Activated naive CD4-positive, alpha-beta T cell treated with anti-CD3 and anti-CD28 coated beads, Interleukin-2, amount 10 ng/mL, durations not matched to agents 7 days and 5 days (primary cell): ENCODE results near the gene NAGPA.

Experiments
- CTCF ChIA-PET: fragments of 350-600 bp; sonication (Branson Sonifier 250); formaldehyde crosslinking; loops from one replicate; lab custom pipeline; 2021; ENCODE audit warnings: antibody characterized with exemption; lab: Charles Lee
- DNase-seq: peaks from one replicate; pipeline ENCODE4 v3.0.0-alpha.2; 2020
- H3K27ac Mint-ChIP-seq: one replicate; pipeline ENCODE4 v1.8.0; 2021; ENCODE audit warnings: mild to moderate bottlenecking, moderate library complexity, mixed read lengths
- H3K27me3 Mint-ChIP-seq: one replicate; pipeline ENCODE4 v1.8.0; 2021; ENCODE audit warnings: mild to moderate bottlenecking, mixed read lengths
- H3K36me3 Mint-ChIP-seq: one replicate; pipeline ENCODE4 v1.8.0; 2021; ENCODE audit warnings: mixed read lengths
- H3K4me1 Mint-ChIP-seq: one replicate; pipeline ENCODE4 v1.8.0; 2021; ENCODE audit warnings: mixed read lengths
- H3K4me3 Mint-ChIP-seq: one replicate; pipeline ENCODE4 v1.8.0; 2021; ENCODE audit warnings: mild to moderate bottlenecking, moderate library complexity, mixed read lengths
- H3K9me3 Mint-ChIP-seq: one replicate; pipeline ENCODE4 v1.8.0; 2021; ENCODE audit warnings: mixed read lengths

Gene NAGPA

DNA sequence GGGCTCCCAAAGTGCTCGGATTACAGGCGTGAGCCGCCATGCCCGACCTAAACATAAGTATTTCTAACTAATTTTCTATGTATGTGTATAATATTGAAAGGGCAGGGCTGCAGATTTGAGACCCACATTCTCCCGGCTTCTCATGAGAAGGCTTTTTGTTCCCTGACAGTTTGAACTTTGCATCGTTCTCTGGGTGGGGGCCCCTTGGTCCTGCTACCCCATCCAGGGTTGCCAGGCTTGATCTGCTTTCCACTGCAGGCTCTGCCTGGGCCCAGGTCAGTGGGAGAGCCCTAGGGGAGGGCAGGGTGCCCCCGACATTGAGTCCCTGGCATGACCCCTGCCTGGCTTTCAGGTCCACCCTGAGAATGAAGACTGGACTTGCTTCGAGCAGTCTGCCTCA lies 43.3 kb downstream of the NAGPA start:
- CTCF ChIA-PET = no interaction called here
- no peaks in the 10 kb centered on the region for H3K9me3 Mint-ChIP-seq
- peaks cover 61% of the 10 kb centered on the region for H3K27me3 Mint-ChIP-seq

DNA sequence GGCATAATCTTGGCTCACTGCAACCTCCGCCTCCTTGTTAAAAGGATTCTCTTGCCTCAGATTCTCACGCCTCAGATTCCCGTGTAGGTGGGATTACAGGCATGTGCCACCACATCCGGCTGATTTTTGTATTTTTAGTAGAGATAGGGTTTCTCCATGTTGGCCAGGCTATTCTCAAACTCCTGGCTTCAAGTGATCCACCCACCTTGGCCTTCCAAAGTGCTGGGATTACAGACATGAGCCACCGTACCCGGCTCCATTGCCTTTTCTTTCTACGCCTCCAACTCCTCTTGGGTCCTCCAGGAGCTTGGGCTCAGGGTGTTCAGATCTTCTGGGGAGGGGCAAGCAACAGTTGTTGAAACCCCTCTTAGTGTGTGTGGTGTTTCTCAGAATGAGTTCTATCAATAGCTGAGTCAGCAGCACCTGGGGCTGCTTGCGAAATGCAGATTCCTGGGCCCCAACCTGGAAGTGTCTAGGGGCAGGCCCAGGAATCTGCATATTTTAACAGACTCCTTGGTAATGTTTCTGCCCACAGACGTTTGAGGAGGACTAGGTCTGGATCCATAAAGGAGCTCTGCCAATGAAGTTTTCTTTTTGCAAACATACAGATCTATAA lies 44.2 kb downstream of the NAGPA start:
- no peak overlapping the region for H3K4me3 Mint-ChIP-seq
- CTCF ChIA-PET = interaction anchor here (0.6 kb wide), 1 partner anchor 12 kb away, joined by 4 read pairs; no protein-coding TSS in a partner anchor
- peaks cover 53% of the 10 kb centered on the region for H3K27me3 Mint-ChIP-seq

More for the DNA sequence above, 43.3 kb downstream of the NAGPA start:
- DNase-seq = no peak
- Mint-ChIP-seq H3K27ac (no peak overlapping the region), H3K4me3 (no peak overlapping the region), H3K4me1 (no peaks in the 10 kb centered on the region), H3K36me3 (no peaks in the 10 kb centered on the region)

GRCh38 chr16:4988647-4989046 lies 45.1 kb downstream of the NAGPA start:
- no peak overlapping the region for H3K27ac Mint-ChIP-seq
- CTCF ChIA-PET = interaction anchor here (0.6 kb wide), 1 partner anchor 13 kb away, joined by 4 read pairs; no protein-coding TSS in a partner anchor
- no peak overlapping the region for H3K4me3 Mint-ChIP-seq
- no peaks in the 10 kb centered on the region for H3K36me3 Mint-ChIP-seq
- DNase-seq = no peak
- H3K9me3 Mint-ChIP-seq = no peaks in the 10 kb centered on the region
- H3K27me3 Mint-ChIP-seq = peaks cover 53% of the 10 kb centered on the region
- H3K4me1 Mint-ChIP-seq = no peaks in the 10 kb centered on the region

More for the DNA sequence above, 44.2 kb downstream of the NAGPA start:
- DNase-seq = no peak
- H3K27ac Mint-ChIP-seq = no peak overlapping the region
- no peaks in the 10 kb centered on the region for H3K9me3 Mint-ChIP-seq
- H3K36me3 Mint-ChIP-seq = no peaks in the 10 kb centered on the region
- H3K4me1 Mint-ChIP-seq = no peaks in the 10 kb centered on the region

DNA sequence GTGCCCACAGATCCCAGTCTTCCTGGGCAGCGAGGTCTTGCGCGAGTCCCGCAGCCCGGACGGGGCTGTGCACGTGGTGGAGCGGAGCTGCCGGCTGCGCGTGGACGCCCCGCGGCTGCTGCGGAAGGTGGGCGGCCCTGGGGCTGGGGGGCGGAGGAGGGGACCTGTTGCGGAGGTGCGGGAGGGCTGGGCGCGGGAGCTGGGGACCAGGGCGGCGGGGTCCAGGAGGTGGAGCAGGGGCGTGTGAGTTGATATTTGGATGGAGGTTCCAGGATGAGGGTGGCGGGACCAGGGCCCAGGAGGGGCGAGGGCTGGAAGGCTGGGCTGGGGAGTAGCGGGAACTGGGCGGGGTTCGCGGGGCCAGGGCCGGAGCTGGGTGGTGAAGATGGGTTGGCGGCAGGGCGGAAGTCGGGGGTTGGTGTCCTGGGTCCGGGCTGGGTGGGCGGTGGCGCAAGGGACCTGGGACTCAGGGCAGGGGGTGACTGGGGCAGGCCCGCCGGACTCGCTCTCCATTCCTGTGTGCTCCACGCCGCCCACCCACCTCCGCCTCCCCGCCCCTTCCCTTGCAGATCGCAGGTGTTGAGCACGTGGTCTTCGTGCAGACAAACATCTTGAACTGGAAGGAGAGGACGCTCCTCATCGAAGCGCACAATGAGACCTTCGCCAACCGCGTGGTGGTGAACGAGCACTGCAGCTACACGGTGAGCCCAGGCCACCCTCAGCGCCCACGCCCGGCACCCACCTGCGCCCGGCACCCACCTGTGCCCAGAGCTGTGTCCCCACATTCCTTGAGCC lies 46.0 kb downstream of the NAGPA start:
- CTCF ChIA-PET = no interaction called here
- Mint-ChIP-seq H3K9me3 (no peaks in the 10 kb centered on the region), H3K27me3 (peaks cover 53% of the 10 kb centered on the region), H3K36me3 (no peaks in the 10 kb centered on the region), H3K4me1 (no peaks in the 10 kb centered on the region), H3K4me3 (no peak overlapping the region), H3K27ac (no peak overlapping the region)
- DNase-seq = no peak

DNA sequence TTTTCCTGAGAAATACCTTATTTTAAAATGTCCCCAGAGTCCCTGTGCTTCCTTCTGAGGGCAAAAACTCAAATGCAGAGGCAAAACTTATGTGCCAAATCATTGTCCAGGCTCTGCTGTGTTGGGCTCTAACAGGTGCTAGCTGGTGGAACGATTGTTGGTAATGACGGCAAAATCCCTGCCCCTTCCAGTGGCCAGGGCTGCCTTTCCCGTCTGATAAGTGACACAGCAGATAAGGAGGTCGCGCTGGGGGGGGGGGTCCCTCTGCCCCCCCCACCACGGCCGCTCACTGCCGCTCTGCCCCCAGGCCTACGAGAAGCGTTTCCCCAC lies 46.5 kb downstream of the NAGPA start:
- CTCF ChIA-PET = no interaction called here
- no peaks in the 10 kb centered on the region for H3K9me3 Mint-ChIP-seq

GRCh38 chr16:4984174-4984990 lies 49.4 kb downstream of the NAGPA start:
- peaks cover 55% of the 10 kb centered on the region for H3K27me3 Mint-ChIP-seq
- H3K9me3 Mint-ChIP-seq = no peaks in the 10 kb centered on the region
- CTCF ChIA-PET = no interaction called here
- H3K27ac Mint-ChIP-seq = no peak overlapping the region
- no peaks in the 10 kb centered on the region for H3K36me3 Mint-ChIP-seq
- H3K4me3 Mint-ChIP-seq = no peak overlapping the region
- no peaks in the 10 kb centered on the region for H3K4me1 Mint-ChIP-seq
- DNase-seq = no peak

More for the DNA sequence above, 46.5 kb downstream of the NAGPA start:
- no peaks in the 10 kb centered on the region for H3K4me1 Mint-ChIP-seq
- no peaks in the 10 kb centered on the region for H3K36me3 Mint-ChIP-seq
- no peak overlapping the region for H3K4me3 Mint-ChIP-seq
- H3K27me3 Mint-ChIP-seq = peaks cover 52% of the 10 kb centered on the region
- H3K27ac Mint-ChIP-seq = no peak overlapping the region
- no peak for DNase-seq

DNA sequence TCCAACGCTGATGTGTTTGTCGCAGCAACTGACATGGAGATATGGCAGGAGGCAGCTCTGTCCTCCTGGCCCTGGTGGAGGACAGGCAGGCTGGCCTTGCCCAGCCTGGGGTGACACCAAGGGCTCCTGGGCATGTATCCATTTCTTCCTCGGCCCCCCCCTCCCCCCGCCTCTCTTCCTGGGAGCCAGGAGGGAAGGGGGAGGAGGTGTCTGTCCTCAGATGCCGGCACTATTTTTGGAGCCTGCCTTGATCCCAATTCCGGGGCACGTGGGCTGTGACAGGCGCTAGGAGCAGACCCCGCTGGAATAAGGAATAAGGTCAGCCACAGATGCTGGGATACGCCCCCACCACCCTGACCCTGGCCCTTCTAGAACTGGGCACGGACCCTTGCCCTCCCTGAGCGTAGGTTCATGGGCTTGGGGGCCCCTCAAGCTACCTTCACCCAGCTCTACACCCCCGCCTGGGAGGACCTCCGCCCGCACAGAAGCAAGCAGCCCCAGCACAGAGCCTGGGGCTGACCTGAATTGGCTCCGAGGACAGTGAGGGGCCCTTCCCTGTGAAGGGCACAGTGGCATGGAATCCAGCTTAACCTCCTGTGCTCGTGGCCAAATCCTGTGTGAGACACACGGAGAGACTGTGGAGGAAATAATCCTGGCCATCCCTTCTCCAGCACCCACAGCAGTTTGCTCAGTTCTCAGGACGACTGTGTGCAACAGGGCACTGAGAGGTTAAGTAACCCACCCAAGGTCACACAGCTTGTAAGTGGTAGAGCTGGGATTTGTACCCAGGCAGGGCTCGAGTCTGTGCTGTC lies 51.5 kb downstream of the NAGPA start:
- Mint-ChIP-seq H3K4me3 (no peak overlapping the region), H3K36me3 (no peaks in the 10 kb centered on the region), H3K9me3 (no peaks in the 10 kb centered on the region), H3K27me3 (peaks cover 34% of the 10 kb centered on the region), H3K4me1 (no peaks in the 10 kb centered on the region), H3K27ac (no peak overlapping the region)
- no peak for DNase-seq
- CTCF ChIA-PET = no interaction called here

- Mint-ChIP-seq H3K4me1 (no peaks in the 10 kb centered on the region), H3K36me3 (no peaks in the 10 kb centered on the region), H3K9me3 (no peaks in the 10 kb centered on the region), H3K4me3 (no peak overlapping the region), H3K27ac (no peak overlapping the region), H3K27me3 (peaks cover 28% of the 10 kb centered on the region)
- CTCF ChIA-PET = no interaction called here
- no peak for DNase-seq
Observed at GRCh38 chr16:4981473-4981872, 52.3 kb downstream of the NAGPA start.

GRCh38 chr16:4980691-4981090 lies 53.0 kb downstream of the NAGPA start:
- Mint-ChIP-seq H3K9me3 (peaks cover 1% of the 10 kb centered on the region), H3K4me1 (no peaks in the 10 kb centered on the region), H3K27ac (no peak overlapping the region), H3K36me3 (no peaks in the 10 kb centered on the region), H3K27me3 (peaks cover 21% of the 10 kb centered on the region), H3K4me3 (no peak overlapping the region)
- DNase-seq = no peak
- CTCF ChIA-PET = no interaction called here

GRCh38 chr16:4979736-4980660 lies 53.7 kb downstream of the NAGPA start:
- CTCF ChIA-PET = no interaction called here
- Mint-ChIP-seq H3K27ac (no peak overlapping the region), H3K36me3 (peaks cover 2% of the 10 kb centered on the region), H3K27me3 (peaks cover 21% of the 10 kb centered on the region), H3K4me1 (no peaks in the 10 kb centered on the region), H3K9me3 (peaks cover 4% of the 10 kb centered on the region), H3K4me3 (no peak overlapping the region)
- no peak for DNase-seq

DNA sequence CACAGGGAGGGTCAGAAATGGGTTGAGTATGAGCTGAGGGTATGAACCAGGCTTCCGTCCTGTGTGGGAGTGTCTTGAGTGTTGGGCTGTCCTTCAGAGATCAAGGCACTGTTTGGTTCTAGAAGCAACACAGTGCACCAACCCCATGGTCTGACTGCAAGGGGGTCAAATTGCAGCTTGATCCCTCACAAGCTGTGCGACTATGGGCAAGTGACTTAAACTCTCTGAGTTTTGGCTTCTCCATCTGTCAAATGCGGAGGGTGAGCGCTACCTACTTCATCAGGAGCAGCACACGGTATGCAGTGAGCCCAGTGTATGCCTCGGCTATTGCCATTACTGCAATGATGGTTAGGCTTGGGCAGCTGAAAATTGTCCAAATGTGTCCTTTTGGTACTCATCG lies 54.6 kb downstream of the NAGPA start:
- Mint-ChIP-seq H3K4me1 (no peaks in the 10 kb centered on the region), H3K27me3 (peaks cover 21% of the 10 kb centered on the region), H3K4me3 (no peak overlapping the region), H3K27ac (no peak overlapping the region), H3K9me3 (peaks cover 4% of the 10 kb centered on the region), H3K36me3 (peaks cover 2% of the 10 kb centered on the region)
- DNase-seq = no peak
- CTCF ChIA-PET = no interaction called here

DNA sequence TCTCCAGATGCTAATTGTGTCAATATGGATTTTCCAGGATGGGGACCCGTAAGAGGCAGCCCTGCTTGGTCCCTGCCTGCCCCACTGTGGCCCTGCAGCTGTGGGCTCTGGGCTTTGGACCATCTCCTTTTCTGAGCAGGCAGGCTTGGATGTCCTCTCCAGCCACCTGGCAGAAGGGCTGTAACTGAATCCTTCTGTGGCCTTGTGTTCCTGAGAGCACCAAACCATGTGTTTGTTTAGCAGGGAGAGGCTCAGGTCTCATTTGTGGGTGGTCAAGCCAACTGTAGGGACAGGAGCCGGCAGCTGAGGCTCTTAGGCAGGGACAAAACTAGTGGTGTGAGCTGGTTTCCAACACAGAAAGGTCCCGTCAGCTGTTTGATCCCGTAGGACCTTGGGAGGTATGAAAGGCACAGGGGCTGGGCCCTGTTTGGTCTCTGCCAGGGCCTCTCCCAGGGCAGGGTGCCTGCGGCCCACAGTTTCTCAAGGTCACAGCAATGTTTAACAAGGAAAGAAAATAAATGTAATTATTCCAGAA lies 57.1 kb downstream of the NAGPA start:
- H3K4me1 Mint-ChIP-seq = peaks cover 18% of the 10 kb centered on the region
- CTCF ChIA-PET = no interaction called here
- no peak overlapping the region for H3K27ac Mint-ChIP-seq

DNA sequence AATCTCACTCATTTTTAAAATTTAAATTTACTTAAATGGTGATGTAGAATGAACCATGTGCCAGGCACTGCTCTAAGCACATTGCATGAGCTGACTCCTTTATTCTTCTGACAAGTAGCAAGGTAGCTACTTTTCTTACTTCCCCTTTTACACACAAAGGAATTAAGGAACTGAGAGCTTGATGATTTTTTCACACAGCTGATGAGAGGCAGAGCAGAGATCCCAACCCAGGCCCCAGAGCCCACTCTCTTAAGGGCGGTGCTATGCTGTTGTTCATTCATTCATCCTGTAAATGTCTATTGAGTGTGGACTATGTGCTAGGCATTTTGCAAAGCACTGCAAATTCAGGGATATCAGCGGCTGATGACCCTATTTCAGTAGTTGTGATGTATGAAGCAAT lies 57.7 kb downstream of the NAGPA start:
- Mint-ChIP-seq H3K27ac (no peak overlapping the region), H3K4me3 (no peak overlapping the region), H3K9me3 (peaks cover 15% of the 10 kb centered on the region), H3K4me1 (peaks cover 18% of the 10 kb centered on the region), H3K36me3 (peaks cover 8% of the 10 kb centered on the region), H3K27me3 (peaks cover 14% of the 10 kb centered on the region)
- CTCF ChIA-PET = no interaction called here
- no peak for DNase-seq

More for the DNA sequence above, 57.1 kb downstream of the NAGPA start:
- H3K27me3 Mint-ChIP-seq = peaks cover 17% of the 10 kb centered on the region
- peaks cover 15% of the 10 kb centered on the region for H3K9me3 Mint-ChIP-seq
- H3K4me3 Mint-ChIP-seq = no peak overlapping the region
- no peak for DNase-seq
- H3K36me3 Mint-ChIP-seq = peaks cover 8% of the 10 kb centered on the region
